Neural progenitor cell (in vitro differentiated cells): ENCODE results near the gene EFCAB6. TPM values are rescaled to one million over a fixed set of nuclear protein-coding genes. Genes with fewer than 3 reads are reported as not detected.

ENCODE experiments used
- DNase-seq: peaks from one replicate; pipeline ENCODE4 v3.0.0-alpha.2; 2016; ENCODE audit warnings: low spot score
- H2AFZ ChIP-seq: fragments of 200-600 bp; sonication (generic); replicated peaks from 2 replicates; pipeline ENCODE4 v1.6.1; 2016; ENCODE audit warnings: antibody characterized with exemption
- H3F3A ChIP-seq: fragments of 200-600 bp; sonication (generic); 2 replicates; pipeline ENCODE4 v1.6.1; 2016; ENCODE audit warnings: antibody characterized with exemption, low read depth
- H3K27ac ChIP-seq: fragments of 200-600 bp; sonication (generic); 2 replicates; pipeline ENCODE4 v1.5.1; 2016; ENCODE audit warnings: mild to moderate bottlenecking
- H3K27me3 ChIP-seq: fragments of 200-600 bp; sonication (generic); 2 replicates; pipeline ENCODE4 v1.6.1; 2016; ENCODE audit warnings: mild to moderate bottlenecking, moderate library complexity
- H3K36me3 ChIP-seq: fragments of 200-600 bp; sonication (generic); 2 replicates; pipeline ENCODE4 v1.5.1; 2016
- H3K4me1 ChIP-seq: fragments of 200-600 bp; sonication (generic); 2 replicates; pipeline ENCODE4 v1.6.1; 2016; ENCODE audit warnings: mixed run types
- H3K4me2 ChIP-seq: fragments of 200-600 bp; sonication (generic); 2 replicates; pipeline ENCODE4 v1.6.1; 2016
- H3K4me3 ChIP-seq: fragments of 200-600 bp; sonication (generic); 2 replicates; pipeline ENCODE4 v1.5.1; 2016
- H3K79me2 ChIP-seq: fragments of 200-600 bp; sonication (generic); 2 replicates; pipeline ENCODE4 v1.6.1; 2016; ENCODE audit warnings: low read depth
- H3K9ac ChIP-seq: fragments of 200-600 bp; sonication (generic); 2 replicates; pipeline ENCODE4 v1.6.1; 2016
- H3K9me3 ChIP-seq: fragments of 200-600 bp; sonication (generic); 2 replicates; pipeline ENCODE4 v1.5.1; 2016; ENCODE audit warnings: low read depth
- H4K20me1 ChIP-seq: fragments of 200-600 bp; sonication (generic); 2 replicates; pipeline ENCODE4 v1.6.1; 2016; ENCODE audit warnings: low read depth
- H3K27ac Mint-ChIP-seq: 3 replicates; pipeline ENCODE4 v1.8.0; 2021; ENCODE audit warnings: mixed read lengths
- H3K27me3 Mint-ChIP-seq: 2 replicates; pipeline ENCODE4 v1.8.0; 2022; ENCODE audit warnings: low read depth, mild to moderate bottlenecking, inconsistent platforms, moderate library complexity, mixed read lengths; ENCODE audit not compliant: insufficient read depth
- H3K36me3 Mint-ChIP-seq: 3 replicates; pipeline ENCODE4 v1.8.0; 2021; ENCODE audit warnings: mixed read lengths
- H3K4me1 Mint-ChIP-seq: 3 replicates; pipeline ENCODE4 v1.8.0; 2021; ENCODE audit warnings: mixed read lengths
- H3K4me3 Mint-ChIP-seq: 3 replicates; pipeline ENCODE4 v1.8.0; 2021; ENCODE audit warnings: mild to moderate bottlenecking, moderate library complexity, mixed read lengths
- H3K9me3 Mint-ChIP-seq: 3 replicates; pipeline ENCODE4 v1.8.0; 2020; ENCODE audit warnings: mixed read lengths
- CTCF ChIP-seq: fragments of 200-600 bp; sonication (generic); IDR thresholded peaks from 2 replicates; pipeline ENCODE4 v1.5.1; 2017; ENCODE audit warnings: antibody characterized with exemption, mild to moderate bottlenecking
- EZH2 ChIP-seq: fragments of 200-600 bp; sonication (generic); IDR thresholded peaks from 2 replicates; pipeline ENCODE4 v1.6.1; 2017; ENCODE audit warnings: antibody characterized with exemption, mild to moderate bottlenecking, moderate library complexity
- EZH2phosphoT487 ChIP-seq: fragments of 200-600 bp; sonication (generic); IDR thresholded peaks from 2 replicates; pipeline ENCODE4 v1.6.1; 2017; ENCODE audit warnings: antibody characterized with exemption
- total RNA-seq: library from RNA; depleted of rRNA; stranded (reverse); fragments of >200 nt; gene quantifications from 2 replicates; pipeline ENCODE4 v1.2.3, GENCODE V29; 2015; ENCODE audit warnings: low replicate concordance

The EFCAB6 gene
- total RNA-seq, 1 donor from 2014 or later: 4.9 TPM

GRCh38 chr22:43858156-43858895 lies 46.2 kb upstream of the EFCAB6 start:
- Histone ChIP-seq H3K4me2 (no peak overlapping the region), H3K4me1 (peaks cover 12% of the 10 kb centered on the region), H4K20me1 (peaks cover 34% of the 10 kb centered on the region), H3K36me3 (no peaks in the 10 kb centered on the region), H3K27ac (no peak overlapping the region), H3K4me3 (no peak overlapping the region), H3F3A (peaks cover 12% of the 10 kb centered on the region), H3K9ac (no peak overlapping the region), H2AFZ (no peak overlapping the region), H3K27me3 (peaks cover 8% of the 10 kb centered on the region), H3K9me3 (peaks cover 8% of the 10 kb centered on the region), H3K79me2 (peaks cover 76% of the 10 kb centered on the region)
- no peak overlapping the region for H3K4me3 Mint-ChIP-seq
- H3K36me3 Mint-ChIP-seq: no peaks in the 10 kb centered on the region
- H3K27me3 Mint-ChIP-seq: peaks cover 8% of the 10 kb centered on the region
- H3K9me3 Mint-ChIP-seq: peaks cover 8% of the 10 kb centered on the region
- H3K4me1 Mint-ChIP-seq: peaks cover 11% of the 10 kb centered on the region
- no peak for DNase-seq
- no peak overlapping the region for H3K27ac Mint-ChIP-seq
- TF ChIP-seq CTCF (no peak), EZH2 (no peak), EZH2phosphoT487 (no peak)

- Histone ChIP-seq H3F3A (peaks cover 5% of the 10 kb centered on the region), H3K9me3 (peaks cover 8% of the 10 kb centered on the region), H3K79me2 (peaks cover 85% of the 10 kb centered on the region), H3K4me2 (no peak overlapping the region), H4K20me1 (peaks cover 42% of the 10 kb centered on the region), H3K4me3 (no peak overlapping the region), H3K36me3 (no peaks in the 10 kb centered on the region), H3K9ac (no peak overlapping the region), H3K4me1 (peaks cover 12% of the 10 kb centered on the region), H3K27ac (no peak overlapping the region), H3K27me3 (no peaks in the 10 kb centered on the region), H2AFZ (no peak overlapping the region)
- H3K4me3 Mint-ChIP-seq: no peak overlapping the region
- peaks cover 2% of the 10 kb centered on the region for H3K27me3 Mint-ChIP-seq
- no peak for TF ChIP-seq EZH2phosphoT487
- no peak for TF ChIP-seq CTCF
- TF ChIP-seq EZH2: no peak
- peaks cover 10% of the 10 kb centered on the region for H3K4me1 Mint-ChIP-seq
- no peaks in the 10 kb centered on the region for H3K36me3 Mint-ChIP-seq
- H3K27ac Mint-ChIP-seq: no peak overlapping the region
- no peak for DNase-seq
- peaks cover 8% of the 10 kb centered on the region for H3K9me3 Mint-ChIP-seq
These were observed 45.3 kb upstream of the EFCAB6 start for GRCh38 chr22:43857367-43857766.

GRCh38 chr22:43855431-43855830 lies 43.3 kb upstream of the EFCAB6 start:
- Mint-ChIP-seq H3K4me1 (peaks cover 6% of the 10 kb centered on the region), H3K27ac (no peak overlapping the region), H3K4me3 (no peak overlapping the region), H3K9me3 (peaks cover 8% of the 10 kb centered on the region), H3K36me3 (no peaks in the 10 kb centered on the region), H3K27me3 (peaks cover 2% of the 10 kb centered on the region)
- Histone ChIP-seq H4K20me1 (peaks cover 46% of the 10 kb centered on the region), H3K4me1 (no peaks in the 10 kb centered on the region), H2AFZ (no peak overlapping the region), H3K36me3 (no peaks in the 10 kb centered on the region), H3K79me2 (peaks cover 69% of the 10 kb centered on the region), H3F3A (no peaks in the 10 kb centered on the region), H3K4me2 (no peak overlapping the region), H3K9me3 (peaks cover 8% of the 10 kb centered on the region), H3K4me3 (no peak overlapping the region), H3K27me3 (no peaks in the 10 kb centered on the region), H3K27ac (no peak overlapping the region), H3K9ac (no peak overlapping the region)
- no peak for DNase-seq
- TF ChIP-seq CTCF (no peak), EZH2 (no peak), EZH2phosphoT487 (no peak)
